Activated T-cell treated with anti-CD3 and anti-CD28 coated beads, Interleukin-2, amount 50 U/mL, for 72 hours (primary cell): ENCODE data around the gene SEC24C. TPM values are rescaled to one million over a fixed set of nuclear protein-coding genes. Genes with fewer than 3 reads are reported as not detected.

Experiments
- ATAC-seq, 2 donors: fragments of 150-1000 bp; cut with Tn5 transposase; replicated peaks in 1 of 2; 2 replicates each; pipeline ENCODE4 v1.10.0; 2021; ENCODE audit warnings: moderate library complexity in 2 of 2, mild to moderate bottlenecking in 1 of 2
- DNase-seq, 2 donors: peaks; one replicate each; pipeline ENCODE4 v3.0.0; 2021 to 2022; ENCODE audit warnings: mixed read lengths in 1 of 2
- H3K27ac Mint-ChIP-seq: one replicate; pipeline ENCODE4 v1.8.0; 2022; ENCODE audit warnings: mild to moderate bottlenecking, moderate library complexity, mixed read lengths
- H3K27me3 Mint-ChIP-seq: one replicate; pipeline ENCODE4 v1.8.0; 2022; ENCODE audit warnings: low read depth, mixed read lengths
- H3K36me3 Mint-ChIP-seq, 2 donors: one replicate each; pipeline ENCODE4 v1.8.0; 2022; ENCODE audit warnings: mixed read lengths in 2 of 2, mild to moderate bottlenecking in 1 of 2; ENCODE audit not compliant: insufficient read depth in 2 of 2
- H3K4me1 Mint-ChIP-seq: one replicate; pipeline ENCODE4 v1.8.0; 2022; ENCODE audit warnings: low read depth, mixed read lengths
- H3K4me3 Mint-ChIP-seq, 2 donors: one replicate each; pipeline ENCODE4 v1.8.0; 2022; ENCODE audit warnings: mild to moderate bottlenecking in 2 of 2, mixed read lengths in 2 of 2, moderate library complexity in 2 of 2
- H3K9me3 Mint-ChIP-seq, 2 donors: one replicate each; pipeline ENCODE4 v1.8.0; 2022; ENCODE audit warnings: mixed read lengths in 2 of 2
- total RNA-seq, 2 donors: library from RNA; stranded (reverse); gene quantifications; one replicate each; pipeline ENCODE4 v1.2.3, GENCODE V29; 2022

The SEC24C gene
- total RNA-seq, 2 donors from 2014 or later = 105 to 119 TPM

GRCh38 chr10:73808021-73808815 lies 64.0 kb downstream of the SEC24C start:
- H3K27ac Mint-ChIP-seq = peak overlapping the region; percentile 100
- no peak for ATAC-seq

DNA sequence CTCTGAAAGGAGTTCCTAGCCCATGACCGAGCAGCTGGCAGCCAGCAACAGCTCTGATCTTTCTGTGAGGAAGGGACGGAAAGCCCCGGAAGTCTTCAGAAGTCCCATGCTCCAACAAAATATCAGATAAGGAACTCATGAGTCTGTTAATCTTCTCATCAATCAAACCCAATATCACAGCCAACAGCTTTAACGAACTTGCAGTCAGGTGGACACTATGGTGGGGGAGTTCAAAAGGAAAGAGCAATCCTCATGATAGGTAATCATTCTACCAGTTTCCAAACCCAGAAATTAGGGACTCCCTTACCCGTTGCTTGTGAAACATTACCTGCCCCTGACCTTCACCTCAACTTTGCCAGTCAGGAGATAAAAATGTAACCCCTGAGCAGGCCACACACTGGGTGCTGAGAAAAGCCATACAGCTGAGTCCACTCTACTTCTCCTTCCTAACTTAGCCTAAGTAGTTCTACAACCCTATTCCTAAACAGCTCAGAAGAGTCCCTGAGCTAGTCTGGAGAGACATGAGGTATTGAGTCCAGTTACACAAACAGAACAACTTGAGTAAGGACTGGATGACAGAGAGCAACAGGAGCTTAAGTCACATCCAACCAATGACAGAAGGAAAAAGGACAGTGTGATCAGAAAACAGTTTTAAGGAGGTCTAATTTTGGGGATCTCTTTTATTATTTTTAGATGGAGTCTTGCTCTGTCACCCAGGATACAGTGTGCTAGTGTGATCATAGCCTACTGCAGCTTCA lies 65.1 kb downstream of the SEC24C start:
- DNase-seq (no peak), ATAC-seq (no peak)
- H3K4me3 Mint-ChIP-seq = peak overlapping the region; percentile 88 to 93
- no peaks in the 10 kb centered on the region for H3K27me3 Mint-ChIP-seq
- H3K27ac Mint-ChIP-seq = peak overlapping the region; percentile 100
- H3K4me1 Mint-ChIP-seq = peaks cover 66% of the 10 kb centered on the region
- H3K9me3 Mint-ChIP-seq = no peaks in the 10 kb centered on the region
- peaks cover 25 to 43% of the 10 kb centered on the region in 2 donors for H3K36me3 Mint-ChIP-seq

More at GRCh38 chr10:73808021-73808815, 64.0 kb downstream of the SEC24C start:
- Mint-ChIP-seq H3K9me3 (no peaks in the 10 kb centered on the region), H3K4me1 (peaks cover 76% of the 10 kb centered on the region), H3K27me3 (no peaks in the 10 kb centered on the region), H3K36me3 (peaks cover 25 to 51% of the 10 kb centered on the region in 2 donors), H3K4me3 (peak overlapping the region in 1 of 2 donors; percentile 93)
- DNase-seq = no peak

- DNase-seq (peak in 1 of 2 donors; percentile 37), ATAC-seq (peak; percentile 13 to 18)
- H3K36me3 Mint-ChIP-seq = peaks cover 25 to 41% of the 10 kb centered on the region in 2 donors
These were observed 66.2 kb downstream of the SEC24C start for GRCh38 chr10:73810358-73810734.

DNA sequence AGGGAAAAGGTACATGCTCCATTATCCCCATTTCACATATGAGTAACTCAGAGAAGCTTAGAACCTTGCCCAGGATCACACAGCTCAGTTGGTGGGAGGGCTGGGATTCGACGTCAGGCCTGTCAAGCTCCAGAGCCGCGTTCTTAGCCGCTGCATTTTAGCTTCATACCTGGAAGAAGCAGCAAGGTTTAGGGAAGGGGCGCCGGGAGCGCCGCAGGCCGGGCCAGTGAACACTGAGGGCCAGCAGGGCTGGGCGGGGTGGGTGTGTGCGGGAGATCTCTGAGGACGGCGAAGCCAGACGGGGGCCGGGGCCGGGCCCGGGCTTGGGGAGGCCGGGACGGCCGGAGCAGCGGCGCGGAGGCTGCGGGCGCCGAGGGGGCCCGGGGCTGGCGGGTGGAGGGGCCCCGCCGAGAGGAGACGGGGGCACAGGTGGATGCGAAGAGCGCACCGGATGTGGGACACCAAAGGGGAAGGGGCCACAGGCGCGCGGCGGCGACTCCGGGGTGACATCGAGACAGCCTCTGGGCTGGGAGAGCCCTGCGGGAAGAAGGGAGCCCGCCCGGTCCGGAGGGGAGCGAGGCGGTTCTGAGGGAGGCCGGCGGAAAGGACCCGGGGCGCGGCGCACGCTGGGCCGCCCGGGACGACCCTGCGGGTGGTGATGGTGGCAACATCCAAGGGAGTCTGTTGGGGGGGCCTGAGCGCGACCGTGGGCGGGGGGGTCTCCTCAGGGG lies 66.7 kb downstream of the SEC24C start:
- peaks cover 22 to 36% of the 10 kb centered on the region in 2 donors for H3K36me3 Mint-ChIP-seq
- peak; percentile 44 to 49 for ATAC-seq

More at GRCh38 chr10:73810358-73810734, 66.2 kb downstream of the SEC24C start:
- Mint-ChIP-seq H3K9me3 (no peaks in the 10 kb centered on the region), H3K4me1 (peaks cover 59% of the 10 kb centered on the region), H3K4me3 (peak overlapping the region; percentile 88 to 93), H3K27ac (peak overlapping the region; percentile 100), H3K27me3 (no peaks in the 10 kb centered on the region)

DNA sequence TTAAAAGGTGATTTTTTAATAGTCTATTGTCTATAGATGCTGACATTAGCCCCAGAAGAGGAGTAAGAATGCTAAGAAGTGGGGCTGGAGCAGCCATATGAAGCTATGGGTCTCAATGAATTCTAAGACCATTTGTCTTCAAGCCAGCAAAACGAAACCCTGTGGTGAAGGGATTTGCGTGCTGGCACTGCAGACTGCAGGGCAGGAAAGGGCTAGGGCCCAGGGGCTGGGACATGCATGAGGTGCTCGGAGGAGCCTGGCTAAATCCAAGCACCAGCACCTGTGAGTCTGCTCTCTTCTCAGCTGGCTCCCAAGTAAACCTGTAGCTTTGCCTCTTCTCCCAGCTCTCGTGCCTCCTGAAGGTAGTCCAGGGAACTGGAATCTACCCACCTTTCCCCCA lies 68.5 kb downstream of the SEC24C start:
- Mint-ChIP-seq H3K9me3 (no peaks in the 10 kb centered on the region), H3K4me1 (peaks cover 36% of the 10 kb centered on the region), H3K4me3 (peak overlapping the region; percentile 69 to 80), H3K27ac (peak overlapping the region; percentile 92), H3K36me3 (peaks cover 13 to 25% of the 10 kb centered on the region in 2 donors), H3K27me3 (no peaks in the 10 kb centered on the region)
- DNase-seq (no peak), ATAC-seq (no peak)

More for the DNA sequence above, 66.7 kb downstream of the SEC24C start:
- Mint-ChIP-seq H3K27me3 (no peaks in the 10 kb centered on the region), H3K27ac (peak overlapping the region; percentile 100), H3K4me1 (peaks cover 54% of the 10 kb centered on the region), H3K9me3 (no peaks in the 10 kb centered on the region), H3K4me3 (peak overlapping the region; percentile 88 to 93)
- peak; percentile 74 to 79 for DNase-seq

GRCh38 chr10:73813333-73813732 lies 69.2 kb downstream of the SEC24C start:
- H3K27ac Mint-ChIP-seq = peak overlapping the region; percentile 71
- no peaks in the 10 kb centered on the region for H3K27me3 Mint-ChIP-seq
- peaks cover 32% of the 10 kb centered on the region for H3K4me1 Mint-ChIP-seq
- H3K36me3 Mint-ChIP-seq = peaks cover 11 to 25% of the 10 kb centered on the region in 2 donors
- DNase-seq = no peak
- no peaks in the 10 kb centered on the region for H3K9me3 Mint-ChIP-seq
- H3K4me3 Mint-ChIP-seq = no peak overlapping the region
- no peak for ATAC-seq

- no peaks in the 10 kb centered on the region for H3K9me3 Mint-ChIP-seq
- H3K27ac Mint-ChIP-seq = no peak overlapping the region
- H3K27me3 Mint-ChIP-seq = no peaks in the 10 kb centered on the region
- ATAC-seq (no peak), DNase-seq (no peak)
- H3K4me3 Mint-ChIP-seq = no peak overlapping the region
- peaks cover 21% of the 10 kb centered on the region for H3K4me1 Mint-ChIP-seq
- H3K36me3 Mint-ChIP-seq = peaks cover 5 to 15% of the 10 kb centered on the region in 2 donors
These were observed 70.2 kb downstream of the SEC24C start for GRCh38 chr10:73814276-73814895.

DNA sequence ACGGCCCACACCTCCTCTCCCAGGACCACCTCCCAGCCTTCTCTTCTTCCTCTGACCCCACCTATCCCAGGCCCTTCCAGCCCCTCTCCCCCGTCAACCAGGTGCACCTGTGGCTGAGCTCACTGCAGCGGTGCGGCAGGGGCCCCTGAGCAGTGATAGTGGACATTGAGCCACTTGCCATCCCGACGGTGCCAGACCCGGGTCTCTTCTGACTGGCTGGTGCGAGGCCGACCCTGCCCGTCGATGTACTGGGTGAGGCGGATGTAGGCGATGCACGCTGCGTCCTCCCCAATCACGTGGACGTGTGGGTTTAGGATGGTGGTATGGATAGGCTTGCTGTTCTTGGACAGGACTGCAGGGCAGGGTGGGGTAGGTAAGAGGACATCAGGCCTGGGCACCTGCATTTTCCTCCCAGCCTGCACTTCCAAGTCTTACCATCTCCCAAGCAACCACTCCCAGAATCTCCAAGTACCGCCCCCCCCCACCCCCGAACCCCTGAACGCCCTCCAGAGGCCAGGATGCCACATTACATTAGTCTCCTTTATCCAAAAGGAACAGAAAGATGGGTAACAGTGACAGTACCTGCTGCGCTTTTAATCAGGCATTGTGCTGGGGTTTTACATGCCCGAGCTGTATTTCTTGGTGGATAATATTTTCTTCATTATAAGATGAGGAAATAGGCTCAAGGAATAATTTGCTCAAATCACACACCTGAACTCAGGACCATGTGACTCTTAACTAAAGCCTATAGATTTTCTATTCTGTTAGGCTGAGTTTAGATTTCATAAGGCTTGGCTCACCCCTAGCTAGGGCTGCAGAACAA lies 70.9 kb downstream of the SEC24C start:
- H3K27me3 Mint-ChIP-seq = no peaks in the 10 kb centered on the region
- ATAC-seq (no peak), DNase-seq (no peak)
- H3K4me3 Mint-ChIP-seq = no peak overlapping the region
- H3K27ac Mint-ChIP-seq = no peak overlapping the region
- H3K4me1 Mint-ChIP-seq = peaks cover 14% of the 10 kb centered on the region
- H3K9me3 Mint-ChIP-seq = no peaks in the 10 kb centered on the region
- peaks cover 4 to 12% of the 10 kb centered on the region in 2 donors for H3K36me3 Mint-ChIP-seq

DNA sequence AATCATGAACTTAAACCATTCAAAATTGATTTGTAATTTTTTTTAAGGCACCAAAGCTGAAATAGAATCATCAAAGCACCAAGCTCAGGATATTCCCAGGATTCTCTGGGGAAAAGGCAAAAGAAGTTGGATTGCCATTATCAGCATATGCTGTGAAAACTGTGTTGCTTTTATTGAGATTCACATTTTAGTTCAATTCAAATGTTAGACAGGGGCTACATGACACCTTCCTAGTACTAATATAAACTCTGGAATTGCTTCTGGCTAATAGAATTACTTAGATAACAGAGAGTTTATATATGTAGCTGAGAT lies 71.5 kb downstream of the SEC24C start:
- Mint-ChIP-seq H3K4me1 (peaks cover 9% of the 10 kb centered on the region), H3K27me3 (no peaks in the 10 kb centered on the region), H3K36me3 (peaks cover 0 to 7% of the 10 kb centered on the region in 2 donors), H3K27ac (no peak overlapping the region), H3K4me3 (no peak overlapping the region), H3K9me3 (no peaks in the 10 kb centered on the region)
- DNase-seq (no peak), ATAC-seq (no peak)

DNA sequence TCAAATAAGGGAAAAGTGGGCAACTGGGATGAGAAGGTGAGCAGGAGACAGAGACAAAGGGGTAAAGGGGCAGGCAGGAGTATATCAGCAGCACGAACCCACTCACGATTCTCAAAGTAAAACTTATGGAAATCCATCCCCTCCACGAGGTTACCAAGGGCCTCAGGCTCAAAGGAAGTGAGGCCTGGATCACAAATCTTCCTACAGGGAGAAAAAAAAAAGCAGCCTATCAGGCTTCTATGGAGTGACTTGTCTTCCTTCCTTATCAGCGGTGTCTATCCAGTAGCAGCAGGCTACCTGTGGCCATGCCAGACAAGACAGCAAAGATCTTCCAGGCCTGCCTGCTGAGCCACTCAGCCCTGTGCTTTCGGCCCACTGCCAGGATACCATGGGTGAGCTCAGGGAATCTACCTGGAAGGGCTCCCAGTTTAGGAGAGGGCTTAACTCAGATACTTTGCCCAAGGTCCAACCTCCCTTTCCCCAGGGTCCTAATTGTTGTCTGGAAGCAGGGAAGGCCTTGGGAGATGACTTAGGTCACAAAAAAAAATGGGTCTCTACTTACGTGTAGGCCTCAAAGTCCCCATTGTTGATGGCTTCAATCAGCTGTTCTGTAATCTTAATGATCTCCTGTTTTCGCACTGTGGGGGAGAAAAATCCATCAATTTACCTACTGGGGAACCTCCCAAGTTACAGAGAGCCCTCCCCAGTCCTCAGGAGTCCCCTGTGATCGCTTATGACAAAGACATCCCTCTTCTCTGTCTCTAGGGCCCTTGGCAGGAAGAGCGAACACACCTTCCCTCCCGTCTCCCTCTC lies 73.0 kb downstream of the SEC24C start:
- DNase-seq = no peak
- H3K27me3 Mint-ChIP-seq = no peaks in the 10 kb centered on the region
- H3K27ac Mint-ChIP-seq = no peak overlapping the region
- no peak overlapping the region for H3K4me3 Mint-ChIP-seq
- H3K9me3 Mint-ChIP-seq = no peaks in the 10 kb centered on the region
- H3K36me3 Mint-ChIP-seq = peaks cover 0 to 7% of the 10 kb centered on the region in 2 donors
- peaks cover 6% of the 10 kb centered on the region for H3K4me1 Mint-ChIP-seq
- no peak for ATAC-seq

- H3K27me3 Mint-ChIP-seq = no peaks in the 10 kb centered on the region
- no peak overlapping the region for H3K4me3 Mint-ChIP-seq
These were observed 73.7 kb downstream of the SEC24C start for GRCh38 chr10:73817826-73818225.

More at GRCh38 chr10:73817826-73818225, 73.7 kb downstream of the SEC24C start:
- peaks cover 0 to 3% of the 10 kb centered on the region in 2 donors for H3K36me3 Mint-ChIP-seq
- no peak for DNase-seq
- H3K9me3 Mint-ChIP-seq = no peaks in the 10 kb centered on the region
- H3K4me1 Mint-ChIP-seq = no peaks in the 10 kb centered on the region
- H3K27ac Mint-ChIP-seq = no peak overlapping the region
- no peak for ATAC-seq
